ENCODE results near the gene CLIC3.

- TF ChIP-seq NR3C1 (IDR thresholded peaks at IDR 0.05) (no peak), HMGXB4 (CRISPR knock-in tag; IDR thresholded peaks at IDR 0.05; ENCODE audit: borderline replicate concordance) (no peak), CTCF (IDR thresholded peaks at IDR 0.05) (no peak), RFX5 (IDR thresholded peaks at IDR 0.05) (no peak), POLR2A (IDR thresholded peaks at IDR 0.05; ENCODE audit: low read length) (no peak), ZFP36 (IDR thresholded peaks at IDR 0.05; ENCODE audit: borderline replicate concordance, partially characterized antibody) (no peak), E2F6 (IDR thresholded peaks at IDR 0.05; ENCODE audit: borderline replicate concordance, low read depth) (no peak), EP300 (IDR thresholded peaks at IDR 0.05) (no peak)
These were observed 37.2 kb downstream of the CLIC3 start for GRCh38 chr9:136958898-136959850.
